ENCODE results near the gene FAM131B.

FAM131B gene

DNA sequence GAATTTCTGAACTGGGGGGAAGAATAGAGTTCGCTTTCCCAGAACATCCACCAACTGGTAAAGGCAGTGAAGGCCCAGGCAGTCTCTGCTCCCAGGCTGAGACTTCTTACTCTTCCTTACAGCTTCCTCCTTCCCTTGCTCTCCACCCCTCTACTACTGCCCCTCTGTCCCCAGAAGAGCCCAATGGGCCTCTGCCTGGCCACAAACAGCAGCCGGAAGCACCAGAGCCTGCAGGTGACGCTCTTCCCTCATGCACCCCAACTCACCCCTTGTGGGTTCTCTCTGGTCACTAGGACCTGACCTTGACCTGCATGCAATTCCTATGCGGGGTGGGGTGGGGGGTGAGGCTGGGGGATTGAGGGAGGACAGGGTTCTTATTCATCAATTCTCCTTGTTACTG lies 16.5 kb downstream of the FAM131B start:
- TF ChIP-seq, protein P1, sequence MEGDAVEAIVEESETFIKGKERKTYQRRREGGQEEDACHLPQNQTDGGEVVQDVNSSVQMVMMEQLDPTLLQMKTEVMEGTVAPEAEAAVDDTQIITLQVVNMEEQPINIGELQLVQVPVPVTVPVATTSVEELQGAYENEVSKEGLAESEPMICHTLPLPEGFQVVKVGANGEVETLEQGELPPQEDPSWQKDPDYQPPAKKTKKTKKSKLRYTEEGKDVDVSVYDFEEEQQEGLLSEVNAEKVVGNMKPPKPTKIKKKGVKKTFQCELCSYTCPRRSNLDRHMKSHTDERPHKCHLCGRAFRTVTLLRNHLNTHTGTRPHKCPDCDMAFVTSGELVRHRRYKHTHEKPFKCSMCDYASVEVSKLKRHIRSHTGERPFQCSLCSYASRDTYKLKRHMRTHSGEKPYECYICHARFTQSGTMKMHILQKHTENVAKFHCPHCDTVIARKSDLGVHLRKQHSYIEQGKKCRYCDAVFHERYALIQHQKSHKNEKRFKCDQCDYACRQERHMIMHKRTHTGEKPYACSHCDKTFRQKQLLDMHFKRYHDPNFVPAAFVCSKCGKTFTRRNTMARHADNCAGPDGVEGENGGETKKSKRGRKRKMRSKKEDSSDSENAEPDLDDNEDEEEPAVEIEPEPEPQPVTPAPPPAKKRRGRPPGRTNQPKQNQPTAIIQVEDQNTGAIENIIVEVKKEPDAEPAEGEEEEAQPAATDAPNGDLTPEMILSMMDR (conservative IDR thresholded peaks at IDR 0.05; ENCODE audit: low read depth, low read length) = no peak
- no peak for DNase-seq (ENCODE audit: low read depth)
- no peak overlapping the region for H3K4me3 ChIP-seq (ENCODE audit: low read length)

DNA sequence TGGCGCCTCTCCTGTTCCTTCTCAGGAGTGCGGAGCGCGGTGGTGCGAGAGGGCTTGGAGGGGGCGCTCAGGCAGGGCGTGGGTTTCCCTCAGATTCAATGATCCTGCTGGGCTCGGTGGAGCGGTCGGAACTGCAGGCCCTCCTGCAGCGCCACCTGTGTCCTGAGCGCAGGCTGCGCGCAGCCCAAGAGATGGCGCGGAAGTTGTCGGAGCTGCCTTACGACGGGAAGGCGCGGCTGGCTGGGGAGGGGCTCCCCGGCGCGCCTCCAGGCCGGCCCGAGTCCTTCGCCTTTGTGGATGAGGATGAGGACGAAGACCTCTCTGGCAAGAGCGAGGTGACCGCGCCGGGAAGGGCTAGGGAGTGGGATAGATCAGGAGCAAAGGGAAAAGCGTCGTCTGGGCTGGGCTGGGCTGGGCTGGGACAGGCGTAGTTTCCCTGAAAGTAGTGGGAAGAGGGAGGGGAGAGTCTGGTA lies 17.0 kb downstream of the FAM131B start:
- DNase-seq (ENCODE audit: low read depth) = no peak
- H3K4me3 ChIP-seq (ENCODE audit: low read length) = peak overlapping the region; percentile 21
- TF ChIP-seq, protein P1 (conservative IDR thresholded peaks at IDR 0.05; ENCODE audit: low read depth, low read length) = peak; percentile 71

DNA sequence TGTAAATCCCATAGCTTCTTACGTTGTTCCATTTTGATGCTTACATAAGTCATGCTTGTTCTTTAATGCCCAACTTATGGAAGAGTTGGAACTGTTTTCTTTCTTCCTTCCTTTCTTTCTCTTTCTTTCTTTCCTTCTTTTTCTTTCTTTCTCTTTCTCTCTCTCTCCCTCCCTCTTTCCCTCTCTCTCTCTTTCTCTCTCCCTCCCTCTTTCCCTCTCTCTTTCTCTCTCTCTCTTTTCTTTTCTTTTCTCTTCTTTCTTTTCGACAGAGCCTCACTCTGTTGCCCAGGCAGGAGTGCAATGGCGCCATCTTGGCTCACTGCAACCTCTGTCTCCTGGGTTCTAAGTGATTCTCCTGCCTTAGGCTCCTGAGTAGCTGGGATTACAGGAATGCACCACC lies 18.9 kb downstream of the FAM131B start:
- no peak overlapping the region for H3K4me3 ChIP-seq (ENCODE audit: low read length)
- DNase-seq (ENCODE audit: low read depth) = no peak
- TF ChIP-seq, protein P1 (conservative IDR thresholded peaks at IDR 0.05; ENCODE audit: low read depth, low read length) = no peak

DNA sequence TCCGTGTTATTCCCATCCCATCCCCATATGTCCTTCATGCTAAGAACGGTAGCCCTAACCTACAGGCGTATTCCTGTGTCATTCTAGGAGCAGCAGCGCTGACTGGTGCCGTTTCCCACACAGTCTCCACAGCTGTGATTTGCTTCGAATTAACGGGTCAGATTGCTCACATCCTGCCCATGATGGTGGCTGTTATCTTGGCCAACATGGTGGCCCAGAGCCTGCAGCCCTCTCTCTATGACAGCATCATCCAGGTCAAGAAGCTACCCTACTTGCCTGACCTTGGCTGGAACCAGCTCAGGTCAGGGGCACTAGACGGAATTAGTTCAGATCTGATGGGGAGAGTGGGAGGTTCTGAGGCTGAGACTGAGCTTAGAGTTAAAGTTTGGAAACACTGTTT lies 20.7 kb downstream of the FAM131B start:
- no peak overlapping the region for H3K4me3 ChIP-seq (ENCODE audit: low read length)
- TF ChIP-seq, protein P1 (conservative IDR thresholded peaks at IDR 0.05; ENCODE audit: low read depth, low read length) = no peak
- no peak for DNase-seq (ENCODE audit: low read depth)

DNA sequence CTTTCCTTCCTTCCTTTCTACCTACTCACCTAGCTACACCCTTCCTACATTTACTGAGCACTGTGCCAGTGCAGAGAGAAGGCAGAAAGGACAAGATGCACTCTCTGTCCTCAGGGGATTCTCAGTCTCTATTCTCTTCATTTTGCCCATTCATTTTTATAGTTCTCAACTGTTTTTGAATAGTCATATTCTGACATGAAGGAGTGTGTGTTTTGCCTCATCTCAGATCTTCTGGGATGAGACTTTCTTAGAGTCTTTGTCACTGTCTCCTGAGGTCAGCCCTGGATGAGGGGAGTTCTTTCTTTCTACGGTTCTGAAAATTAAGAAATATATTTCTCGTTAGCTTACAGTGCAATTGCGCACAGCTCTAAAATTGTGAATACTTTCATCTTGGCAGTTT lies 25.3 kb downstream of the FAM131B start:
- DNase-seq (ENCODE audit: low read depth) = no peak
- TF ChIP-seq, protein P1 (conservative IDR thresholded peaks at IDR 0.05; ENCODE audit: low read depth, low read length) = no peak
- H3K4me3 ChIP-seq (ENCODE audit: low read length) = no peak overlapping the region

DNA sequence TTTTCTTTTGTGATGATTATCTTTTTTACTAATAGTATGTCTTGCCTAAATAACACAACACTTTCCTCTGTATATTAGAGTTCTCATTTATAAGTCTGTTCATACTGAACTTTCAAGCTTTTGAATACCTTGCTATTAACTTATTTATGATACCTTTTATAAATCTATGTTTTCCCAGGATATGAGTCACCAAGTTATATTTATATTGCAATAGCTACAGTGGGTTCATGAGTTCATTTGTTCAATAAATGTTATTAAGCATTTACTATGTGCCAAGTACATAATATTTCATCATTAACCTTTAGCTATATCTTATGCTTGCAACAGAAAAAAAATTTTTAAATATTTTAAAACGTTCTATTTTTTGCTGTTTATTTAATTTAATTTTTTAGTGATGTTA lies 28.3 kb downstream of the FAM131B start:
- TF ChIP-seq, protein P1 (conservative IDR thresholded peaks at IDR 0.05; ENCODE audit: low read depth, low read length) = no peak
- no peak overlapping the region for H3K4me3 ChIP-seq (ENCODE audit: low read length)
- no peak for DNase-seq (ENCODE audit: low read depth)

DNA sequence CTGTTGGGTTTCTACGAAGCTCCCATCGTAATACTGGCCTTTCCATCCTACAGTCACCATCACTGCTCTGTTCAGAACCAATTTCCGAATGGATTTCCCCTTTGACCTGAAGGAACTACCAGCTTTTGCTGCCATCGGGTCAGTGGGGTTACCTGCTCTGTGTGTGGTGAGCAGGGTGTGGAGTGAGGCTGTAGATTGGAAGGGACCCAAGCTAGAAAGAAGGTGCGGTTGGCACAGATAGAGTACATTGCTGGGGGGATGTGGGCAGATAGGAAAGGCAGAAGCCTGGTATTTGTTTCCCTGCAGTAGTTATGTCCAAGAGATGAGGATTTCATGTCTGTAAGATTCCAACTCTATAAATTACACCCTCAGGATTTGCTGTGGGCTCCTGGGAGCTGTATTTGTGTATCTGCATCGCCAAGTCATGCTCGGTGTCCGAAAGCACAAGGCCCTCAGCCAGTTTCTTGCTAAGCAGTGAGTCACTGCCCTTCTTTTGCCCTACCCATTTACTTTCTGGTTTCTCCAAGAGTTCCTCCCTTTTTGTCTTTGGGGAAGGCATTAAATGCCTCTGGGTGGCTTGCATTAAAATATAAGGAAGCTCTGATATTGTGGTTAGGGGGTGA lies 31.2 kb downstream of the FAM131B start:
- TF ChIP-seq, protein P1 (conservative IDR thresholded peaks at IDR 0.05; ENCODE audit: low read depth, low read length) = no peak
- peak; percentile 35 for DNase-seq (ENCODE audit: low read depth)
- no peak overlapping the region for H3K4me3 ChIP-seq (ENCODE audit: low read length)

All from retinal pigment epithelial cell (primary cell).